Activated T-helper 1 cell treated with Interleukin-2 at 50 U/mL for 16 hours (primary cell): Measurements from ENCODE around the gene TIMM13.
"Not testable (repeated sequence)": the region's sequence is repeated elsewhere in the genome, so short reads cannot be mapped to it uniquely, and the experiment has no call there.

Experiments
- DNase-seq: peaks from one replicate; pipeline ENCODE4 v3.0.0-alpha.2; 2020; ENCODE audit warnings: low read depth

Gene TIMM13

DNA sequence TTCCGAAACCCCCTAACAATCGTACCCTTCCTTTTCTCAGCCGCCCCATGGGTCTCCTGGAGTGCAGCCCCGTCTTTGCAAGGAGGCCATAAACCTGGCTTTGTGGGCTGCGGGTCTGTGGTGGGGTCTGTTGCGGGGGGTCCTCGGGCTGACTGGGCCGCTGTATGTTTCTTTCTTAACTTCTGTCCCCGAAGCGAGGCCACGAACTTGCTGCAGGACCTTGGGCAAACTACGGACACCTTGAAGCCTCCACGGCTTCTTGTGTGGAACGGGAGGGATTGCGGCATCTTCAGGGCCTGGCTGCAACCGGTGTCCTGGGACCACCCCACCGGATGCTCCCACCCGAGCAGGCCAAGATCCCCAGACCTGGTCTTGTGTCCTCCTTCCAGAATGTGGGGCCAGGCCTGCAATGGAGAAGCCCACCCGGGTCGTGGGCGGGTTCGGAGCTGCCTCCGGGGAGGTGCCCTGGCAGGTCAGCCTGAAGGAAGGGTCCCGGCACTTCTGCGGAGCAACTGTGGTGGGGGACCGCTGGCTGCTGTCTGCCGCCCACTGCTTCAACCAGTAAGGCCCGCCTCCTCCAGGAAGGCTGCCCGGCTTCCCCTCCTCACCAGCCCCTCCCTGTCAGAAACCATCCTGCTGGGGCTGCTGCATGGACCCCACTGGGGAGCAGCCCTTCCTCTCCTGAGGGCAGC is 12.0 kb downstream of the TIMM13 start:
- DNase-seq = no peak

DNA sequence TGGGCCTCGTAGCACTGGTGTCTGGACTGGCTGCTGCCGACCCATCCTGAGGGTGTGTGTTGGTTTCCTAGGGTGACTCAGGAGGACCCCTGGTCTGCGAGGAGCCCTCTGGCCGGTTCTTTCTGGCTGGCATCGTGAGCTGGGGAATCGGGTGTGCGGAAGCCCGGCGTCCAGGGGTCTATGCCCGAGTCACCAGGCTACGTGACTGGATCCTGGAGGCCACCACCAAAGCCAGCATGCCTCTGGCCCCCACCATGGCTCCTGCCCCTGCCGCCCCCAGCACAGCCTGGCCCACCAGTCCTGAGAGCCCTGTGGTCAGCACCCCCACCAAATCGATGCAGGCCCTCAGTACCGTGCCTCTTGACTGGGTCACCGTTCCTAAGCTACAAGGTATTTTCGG is 13.8 kb downstream of the TIMM13 start:
- no peak for DNase-seq

DNA sequence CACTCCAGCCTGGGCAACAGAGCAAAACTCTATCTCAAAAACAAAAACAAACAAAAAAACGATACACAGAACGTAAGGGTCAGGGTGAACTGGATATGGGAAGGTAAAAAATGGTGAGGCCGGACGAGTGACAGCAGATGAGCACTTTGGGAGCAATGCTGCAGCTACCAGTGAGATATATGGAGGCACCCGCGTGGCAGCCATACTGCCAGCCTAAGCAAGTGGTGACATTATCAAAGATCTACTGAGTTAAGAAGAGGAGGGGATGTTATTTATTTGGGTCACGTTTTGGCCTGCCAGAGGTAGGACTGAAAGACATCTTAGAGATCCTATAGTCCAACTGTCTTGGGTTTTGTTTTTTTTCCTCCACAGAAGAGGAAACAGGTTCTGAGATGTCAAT is 14.2 kb downstream of the TIMM13 start:
- no peak for DNase-seq

DNA sequence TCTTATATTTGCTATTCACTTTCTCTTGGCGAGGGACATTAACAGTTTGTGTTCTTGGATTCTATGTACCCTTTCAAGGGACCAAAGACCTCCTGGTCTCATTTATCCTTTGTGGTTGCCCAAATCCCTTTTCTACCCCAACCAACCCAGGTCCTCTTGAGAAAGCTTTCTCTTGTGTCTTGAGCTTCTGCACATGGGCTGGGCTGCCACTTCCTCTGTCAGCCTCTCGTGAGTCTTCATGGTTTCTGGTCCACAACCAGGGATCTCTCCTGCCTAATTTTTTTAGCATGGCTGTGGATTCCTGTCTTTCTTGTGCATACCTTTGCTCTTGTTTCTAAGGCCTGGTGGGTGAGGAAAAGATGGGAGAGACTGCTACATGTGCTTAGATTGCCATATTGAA is 14.9 kb downstream of the TIMM13 start:
- DNase-seq = no peak

DNA sequence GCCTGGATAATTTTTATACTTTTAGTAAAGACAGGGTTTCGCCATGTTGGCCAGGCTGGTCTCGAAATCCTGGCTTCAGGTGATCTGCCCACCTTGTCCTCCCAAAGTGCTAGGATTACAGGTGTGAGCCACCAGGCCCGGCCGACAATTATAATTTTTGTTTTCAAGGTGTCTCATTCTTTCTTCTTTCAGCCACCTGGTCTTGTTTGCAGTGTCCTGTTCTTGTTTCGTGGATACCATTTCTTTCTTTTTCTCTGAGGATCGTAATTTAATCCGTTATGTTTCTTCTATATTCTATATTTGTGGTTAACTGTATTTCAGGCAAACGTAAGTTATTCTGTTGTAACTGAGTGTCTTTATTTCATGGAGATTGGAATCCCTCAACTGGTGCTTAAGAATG is 15.7 kb downstream of the TIMM13 start:
- DNase-seq = no peak

DNA sequence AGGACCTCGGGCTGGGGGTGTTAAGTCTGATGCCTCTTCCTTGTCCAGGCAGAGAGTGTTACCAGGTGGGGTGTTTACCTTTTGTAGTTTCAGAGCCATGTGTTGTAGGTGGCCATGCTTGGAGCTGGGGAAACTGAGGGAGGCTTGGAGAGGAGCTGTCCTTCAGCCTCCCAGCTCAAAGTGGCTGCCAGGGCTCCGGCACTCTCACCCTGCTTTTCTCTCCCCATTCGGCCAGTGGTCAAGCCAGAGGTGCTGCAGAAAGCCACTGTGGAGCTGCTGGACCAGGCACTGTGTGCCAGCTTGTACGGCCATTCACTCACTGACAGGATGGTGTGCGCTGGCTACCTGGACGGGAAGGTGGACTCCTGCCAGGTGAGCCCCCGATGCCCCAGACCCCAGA is 17.4 kb downstream of the TIMM13 start:
- DNase-seq = no peak

DNA sequence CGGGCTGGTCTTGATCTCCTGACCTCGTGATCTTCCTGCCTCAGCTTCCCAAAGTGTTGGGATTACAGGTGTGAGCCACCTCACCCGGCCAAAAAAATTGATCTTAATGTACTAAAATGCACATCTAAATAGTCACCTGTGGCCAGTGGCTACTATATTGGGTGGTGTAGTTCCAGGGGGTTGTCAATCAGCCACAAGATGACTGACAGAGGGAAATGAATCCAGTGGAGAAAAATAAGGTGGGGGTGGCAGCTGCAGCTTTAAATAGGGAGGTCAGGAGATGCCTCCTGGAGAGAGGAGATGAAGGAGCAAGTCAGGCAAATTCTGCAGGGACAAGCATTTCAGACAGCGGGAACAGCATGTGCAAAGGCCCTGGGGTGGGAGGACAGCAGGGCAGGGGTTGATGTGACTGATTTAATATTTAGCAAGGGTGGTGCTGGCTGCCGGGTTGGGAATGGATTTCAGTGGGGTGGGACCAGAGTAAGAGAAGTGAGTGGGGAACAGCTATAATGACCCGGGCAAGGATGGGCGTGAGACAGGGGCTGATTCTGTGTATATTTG is 18.0 kb downstream of the TIMM13 start:
- DNase-seq = no peak

DNA sequence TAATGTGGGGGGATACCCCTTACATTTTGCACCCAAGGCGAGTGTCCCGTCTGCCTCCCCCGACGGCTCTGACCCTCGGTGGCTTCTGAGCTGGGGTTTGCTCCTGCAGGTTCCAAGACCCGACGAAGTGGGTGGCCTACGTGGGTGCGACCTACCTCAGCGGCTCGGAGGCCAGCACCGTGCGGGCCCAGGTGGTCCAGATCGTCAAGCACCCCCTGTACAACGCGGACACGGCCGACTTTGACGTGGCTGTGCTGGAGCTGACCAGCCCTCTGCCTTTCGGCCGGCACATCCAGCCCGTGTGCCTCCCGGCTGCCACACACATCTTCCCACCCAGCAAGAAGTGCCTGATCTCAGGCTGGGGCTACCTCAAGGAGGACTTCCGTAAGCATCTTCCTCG is 19.1 kb downstream of the TIMM13 start:
- no peak for DNase-seq

DNA sequence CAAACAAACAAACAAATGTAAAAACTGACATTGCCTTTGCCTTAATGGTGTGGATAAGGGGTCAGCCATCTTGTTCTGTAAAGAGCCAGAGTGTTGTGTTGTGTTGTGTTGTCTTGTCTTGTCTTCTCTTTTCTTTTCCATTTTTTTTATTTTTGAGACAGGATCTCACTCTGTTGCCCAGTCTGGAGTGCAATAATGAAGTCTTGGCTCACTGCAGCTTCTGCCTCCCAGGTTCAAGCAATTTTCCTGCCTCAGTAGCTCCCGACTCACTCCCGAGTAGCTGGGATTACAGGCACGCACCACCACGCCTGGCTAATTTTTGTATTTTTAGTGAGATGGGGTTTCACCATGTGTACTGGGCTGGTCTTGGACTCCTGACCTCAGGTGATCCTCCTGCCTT is 27.8 kb downstream of the TIMM13 start:
- DNase-seq = no peak

DNA sequence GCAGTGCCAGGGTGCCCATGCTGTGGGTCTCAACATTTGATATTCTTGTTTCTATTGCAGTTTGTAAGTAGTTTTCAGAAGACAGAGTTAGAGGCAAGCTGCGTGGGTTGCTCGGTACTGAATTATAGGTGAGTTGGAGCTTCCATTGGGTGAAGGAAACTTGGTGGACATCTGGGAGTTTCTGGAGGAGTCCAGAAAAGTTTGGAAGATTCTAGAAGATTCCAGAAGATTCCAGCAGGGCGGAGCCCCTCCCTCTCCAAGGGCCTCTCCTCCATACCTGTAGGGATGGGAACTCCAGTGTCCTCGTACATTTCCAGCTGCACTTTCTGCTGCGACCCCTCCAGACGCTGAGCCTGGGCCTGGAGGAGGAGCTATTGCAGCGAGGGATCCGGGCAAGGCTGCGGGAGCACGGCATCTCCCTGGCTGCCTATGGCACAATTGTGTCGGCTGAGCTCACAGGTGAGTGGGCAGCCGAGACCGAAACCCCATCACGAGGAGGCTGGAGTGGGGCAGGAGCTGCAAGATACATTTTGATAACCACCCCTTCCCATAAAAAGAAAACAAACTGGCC is 28.6 kb downstream of the TIMM13 start:
- DNase-seq = no peak

GRCh38 chr19:2397173-2397572 is 30.2 kb downstream of the TIMM13 start:
- not testable (repeated sequence) for DNase-seq

DNA sequence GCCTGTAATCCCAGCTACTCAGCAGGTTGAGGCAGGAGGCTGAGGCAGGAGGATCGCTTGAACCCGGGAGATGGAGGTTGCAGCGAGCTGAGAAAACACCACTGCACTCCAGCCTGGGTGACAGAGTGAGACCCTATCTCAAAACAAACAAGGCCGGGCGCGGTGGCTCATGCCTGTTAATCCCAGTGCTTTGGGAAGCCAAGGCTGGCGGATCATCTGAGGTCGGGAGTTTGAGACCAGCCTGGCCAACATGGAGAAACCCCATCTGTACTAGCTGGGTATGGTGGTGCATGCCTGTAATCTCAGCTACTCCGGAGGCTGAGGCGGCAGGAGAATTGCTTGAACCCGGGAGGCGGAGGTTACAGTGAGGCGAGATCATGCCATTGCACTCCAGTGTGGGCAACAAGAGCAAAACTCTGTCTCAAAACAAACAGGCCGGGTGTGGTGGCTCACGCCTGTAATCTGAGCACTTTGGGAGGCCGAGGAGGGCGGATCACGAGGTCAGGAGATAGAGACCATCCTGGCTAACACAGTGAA is 32.0 kb downstream of the TIMM13 start:
- not testable (repeated sequence) for DNase-seq

DNA sequence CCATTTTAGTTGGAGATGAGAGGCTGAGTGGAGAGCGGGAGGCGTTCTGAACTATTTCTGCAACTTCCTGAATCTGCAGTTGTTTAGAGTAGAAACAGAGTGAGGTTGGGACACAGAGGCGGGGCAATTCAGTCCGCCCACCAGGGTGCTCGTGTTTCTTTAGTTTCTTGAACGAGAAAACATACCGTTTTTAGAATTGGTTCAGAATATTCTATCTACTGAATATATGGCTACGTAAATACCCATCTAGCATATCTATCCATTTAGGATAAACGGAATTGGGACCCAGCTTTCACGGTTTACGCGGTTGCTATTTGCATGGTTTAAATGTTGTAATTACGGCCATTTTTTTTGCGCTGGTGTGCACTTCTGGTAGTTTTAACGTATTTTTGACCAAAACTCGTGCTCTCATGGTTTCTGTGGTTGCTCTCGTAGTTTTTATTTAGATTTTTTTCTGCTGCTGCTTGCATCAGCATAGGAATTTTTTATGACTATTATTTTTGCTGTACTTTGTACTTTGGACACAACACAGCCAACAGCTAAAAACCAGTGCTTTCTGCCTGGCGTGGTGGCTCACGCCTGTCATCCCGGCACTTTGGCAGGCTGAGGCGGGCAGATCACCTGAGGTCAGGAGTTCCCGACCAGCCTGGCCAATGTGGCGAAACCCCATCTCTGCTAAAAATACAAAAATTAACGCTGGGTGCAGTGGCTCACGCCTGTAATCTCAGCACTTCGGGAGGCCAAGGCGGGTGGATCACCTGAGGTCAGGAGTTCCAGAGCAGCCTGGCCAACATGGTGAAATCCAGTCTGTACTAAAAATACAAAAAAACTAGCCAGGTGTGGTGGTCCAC is 32.7 kb downstream of the TIMM13 start:
- DNase-seq = no peak

GRCh38 chr19:2394054-2394441 is 33.3 kb downstream of the TIMM13 start:
- DNase-seq = no peak

GRCh38 chr19:2392899-2393298 is 34.5 kb downstream of the TIMM13 start:
- not testable (repeated sequence) for DNase-seq

DNA sequence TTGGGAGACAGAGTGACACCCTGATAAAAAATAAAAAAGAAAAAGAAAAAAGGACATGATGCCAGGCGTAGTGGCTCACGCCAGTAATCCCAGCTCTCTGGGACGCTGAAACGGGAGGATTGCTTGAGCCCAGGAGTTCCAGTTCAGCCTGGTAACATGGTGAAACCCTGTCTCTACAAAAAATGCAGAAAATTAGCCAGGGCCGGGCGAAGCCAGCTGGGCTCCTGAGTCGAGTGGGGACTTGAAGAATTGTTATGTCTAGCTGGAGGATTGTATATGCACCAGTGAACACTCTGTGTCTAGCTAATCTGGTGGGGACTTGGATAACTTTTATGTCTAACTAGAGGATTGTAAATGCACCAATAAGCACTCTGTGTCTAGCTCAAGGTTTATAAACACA is 35.0 kb downstream of the TIMM13 start:
- no peak for DNase-seq

DNA sequence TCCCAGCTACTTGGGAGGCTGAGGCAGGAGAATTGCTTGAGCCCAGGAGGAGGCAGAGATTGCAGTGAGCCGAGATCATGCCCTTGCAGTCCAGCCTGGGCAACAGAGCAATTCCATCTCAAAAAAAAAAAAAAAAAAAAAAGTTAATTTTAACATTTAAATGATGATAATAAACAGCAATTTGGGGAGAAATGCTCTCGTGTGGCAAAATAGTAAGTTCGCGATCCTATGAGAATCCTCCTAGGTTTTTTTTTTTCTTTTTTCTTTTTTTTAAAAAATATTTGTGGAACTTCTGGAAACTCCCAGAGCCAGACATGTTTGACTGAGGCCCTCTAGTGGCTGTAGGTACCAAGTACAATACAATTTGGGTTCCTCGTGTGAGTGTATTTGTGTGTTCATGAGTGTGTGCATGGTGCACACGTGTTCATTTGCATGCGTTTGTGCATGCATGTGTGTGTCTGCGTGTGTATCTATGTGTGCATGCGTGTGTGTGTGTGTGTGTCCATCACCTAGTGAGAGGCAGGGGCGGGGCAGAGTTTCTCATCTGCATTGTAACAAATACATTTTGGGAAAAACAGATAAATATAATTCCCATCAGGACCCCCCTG is 36.2 kb downstream of the TIMM13 start:
- peak; percentile 5 for DNase-seq

DNA sequence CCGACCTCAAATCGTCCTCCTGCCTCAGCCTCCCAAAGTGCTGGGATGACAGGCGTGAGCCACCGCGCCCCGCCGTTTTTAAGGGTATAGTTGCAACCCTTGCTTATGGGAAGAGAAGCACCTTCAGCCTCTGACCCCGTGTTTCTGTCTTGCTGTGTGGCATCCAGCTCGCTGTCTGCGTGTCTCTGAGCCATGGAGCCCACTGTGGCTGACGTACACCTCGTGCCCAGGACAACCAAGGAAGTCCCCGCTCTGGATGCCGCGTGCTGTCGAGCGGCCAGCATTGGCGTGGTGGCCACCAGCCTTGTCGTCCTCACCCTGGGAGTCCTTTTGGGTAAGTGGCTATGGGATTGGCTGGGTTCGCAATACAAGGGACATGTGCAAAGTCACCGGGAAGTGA is 37.8 kb downstream of the TIMM13 start:
- DNase-seq = no peak

GRCh38 chr19:2387367-2388288 is 39.8 kb downstream of the TIMM13 start:
- no peak for DNase-seq

GRCh38 chr19:2385053-2385721 is 42.2 kb downstream of the TIMM13 start:
- DNase-seq = no peak
